ENCODE measurements around the gene S100PBP.

Gene S100PBP

DNA sequence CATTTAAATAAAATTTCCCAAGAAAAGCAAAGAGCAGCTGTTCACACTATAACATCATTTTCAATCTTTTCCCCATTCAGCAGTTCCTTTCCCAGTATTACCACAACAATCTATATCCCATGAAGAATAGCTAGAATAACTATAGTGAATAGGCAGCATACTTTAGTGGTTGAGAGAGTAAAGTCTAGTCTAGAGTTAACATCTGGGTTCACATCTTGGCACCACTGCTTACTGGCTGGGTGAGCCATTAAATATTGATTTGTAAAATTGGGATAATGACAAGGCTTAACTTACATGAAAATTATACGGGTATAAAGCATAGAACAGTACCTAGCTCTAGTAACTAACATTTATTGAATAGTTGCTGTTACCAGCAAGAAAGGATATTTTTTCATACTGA, 14.4 kb downstream of the S100PBP start:
- no peak for TF ChIP-seq CTCF (conservative IDR thresholded peaks at IDR 0.05; ENCODE audit: low read depth, low read length)
- H3K4me3 ChIP-seq (ENCODE audit: low read depth, low read length): no peak overlapping the region
- no peak for DNase-seq (ENCODE audit: low read depth)

GRCh38 chr1:32848354-32849063, 31.1 kb downstream of the S100PBP start:
- DNase-seq (ENCODE audit: low read depth): no peak
- no peak overlapping the region for H3K4me3 ChIP-seq (ENCODE audit: low read depth, low read length)
- no peak for TF ChIP-seq CTCF (conservative IDR thresholded peaks at IDR 0.05; ENCODE audit: low read depth, low read length)

- DNase-seq (ENCODE audit: low read depth): no peak
- no peak for TF ChIP-seq CTCF (conservative IDR thresholded peaks at IDR 0.05; ENCODE audit: low read depth, low read length)
- no peak overlapping the region for H3K4me3 ChIP-seq (ENCODE audit: low read depth, low read length)
Observed at GRCh38 chr1:32855861-32856617, 38.6 kb downstream of the S100PBP start.

DNA sequence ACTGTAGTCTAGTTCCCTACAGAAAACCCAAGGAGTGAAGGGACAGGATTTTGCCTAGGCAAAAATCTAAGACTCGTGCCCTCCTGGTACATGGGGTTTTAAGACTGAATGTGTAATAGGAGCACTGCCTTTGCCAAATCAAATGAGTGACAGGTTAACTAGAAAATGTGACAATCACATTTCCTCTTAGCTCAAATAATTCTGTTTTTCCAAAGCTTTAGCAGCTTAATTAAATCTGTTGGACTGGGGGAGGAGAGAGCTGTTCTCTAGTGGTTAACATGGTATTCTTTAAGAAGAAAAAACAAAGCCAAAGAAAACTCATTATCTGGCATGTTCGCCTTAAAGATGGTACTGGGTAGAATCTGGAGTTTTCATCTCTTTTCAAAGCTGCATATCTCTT, 40.7 kb downstream of the S100PBP start:
- no peak for TF ChIP-seq CTCF (conservative IDR thresholded peaks at IDR 0.05; ENCODE audit: low read depth, low read length)
- no peak overlapping the region for H3K4me3 ChIP-seq (ENCODE audit: low read depth, low read length)
- DNase-seq (ENCODE audit: low read depth): no peak

- H3K4me3 ChIP-seq (ENCODE audit: low read depth, low read length): no peak overlapping the region
- no peak for DNase-seq (ENCODE audit: low read depth)
- no peak for TF ChIP-seq CTCF (conservative IDR thresholded peaks at IDR 0.05; ENCODE audit: low read depth, low read length)
Observed at GRCh38 chr1:32858791-32859190, 41.3 kb downstream of the S100PBP start.

- no peak for TF ChIP-seq CTCF (conservative IDR thresholded peaks at IDR 0.05; ENCODE audit: low read depth, low read length)
- DNase-seq (ENCODE audit: low read depth): no peak
- no peak overlapping the region for H3K4me3 ChIP-seq (ENCODE audit: low read depth, low read length)
Observed at GRCh38 chr1:32859915-32860314, 42.5 kb downstream of the S100PBP start.

DNA sequence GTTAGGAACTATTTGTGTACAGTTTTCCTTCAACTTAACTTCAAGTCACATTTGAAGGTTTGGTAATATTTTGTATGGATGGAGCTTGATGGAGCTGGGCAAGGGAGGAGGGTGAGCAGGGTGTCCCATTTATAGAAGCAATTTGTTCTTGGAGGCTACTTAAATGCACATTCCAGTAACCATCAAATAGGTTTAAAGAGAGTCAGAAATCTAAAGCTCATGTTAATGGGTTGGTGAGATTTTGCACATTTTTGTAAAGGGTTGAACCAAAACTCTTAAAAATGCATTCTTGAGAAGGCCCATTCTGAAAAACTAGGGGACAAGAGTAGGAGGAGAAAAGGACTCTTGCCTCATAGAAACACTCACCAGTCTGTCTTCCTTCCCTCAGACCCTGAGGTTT, 43.1 kb downstream of the S100PBP start:
- H3K4me3 ChIP-seq (ENCODE audit: low read depth, low read length): no peak overlapping the region
- no peak for TF ChIP-seq CTCF (conservative IDR thresholded peaks at IDR 0.05; ENCODE audit: low read depth, low read length)
- no peak for DNase-seq (ENCODE audit: low read depth)
